Suppressor macrophage (primary cell): ENCODE results near the gene GALNS.

Experiments
- DNase-seq, 4 experiments: peaks; one replicate each; pipeline ENCODE4 v3.0.0-alpha.2; 2020 to 2022

Gene GALNS

DNA sequence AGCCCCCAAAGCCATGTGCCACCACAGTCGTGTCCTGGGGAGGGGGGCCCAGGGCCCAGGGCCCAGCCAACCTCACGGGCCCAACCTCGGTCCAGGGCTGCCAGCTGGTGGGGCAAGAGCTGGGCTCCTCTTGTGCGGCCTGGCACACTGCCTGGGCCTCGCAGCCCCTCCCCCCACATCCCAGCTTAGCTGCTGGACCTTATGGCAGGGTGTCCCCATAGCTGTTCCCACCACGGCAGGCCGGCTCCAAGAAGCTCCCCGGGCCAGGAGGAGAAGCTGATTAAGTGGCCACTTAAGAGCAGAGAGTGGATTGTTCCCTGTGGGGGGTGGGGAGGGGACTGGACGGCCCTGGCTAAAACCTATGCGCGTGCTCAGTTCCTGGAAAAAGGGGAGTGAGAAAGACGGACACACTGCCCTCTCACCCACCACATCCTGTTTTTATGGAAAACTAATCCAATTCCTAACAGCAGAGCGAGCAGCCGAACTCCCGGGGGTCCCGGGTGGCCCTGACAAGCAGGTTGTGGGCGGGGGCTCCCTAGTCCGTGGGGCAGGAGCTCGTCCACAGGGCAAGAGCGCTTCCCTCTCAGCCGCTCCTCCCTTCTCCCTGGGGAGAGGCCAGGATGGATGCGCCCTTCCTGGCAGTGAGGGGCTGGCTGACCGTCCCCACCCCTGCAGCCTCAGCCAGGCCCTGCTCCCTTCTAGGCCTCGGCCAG lies 88.5 kb downstream of the GALNS start:
- no peak for DNase-seq

DNA sequence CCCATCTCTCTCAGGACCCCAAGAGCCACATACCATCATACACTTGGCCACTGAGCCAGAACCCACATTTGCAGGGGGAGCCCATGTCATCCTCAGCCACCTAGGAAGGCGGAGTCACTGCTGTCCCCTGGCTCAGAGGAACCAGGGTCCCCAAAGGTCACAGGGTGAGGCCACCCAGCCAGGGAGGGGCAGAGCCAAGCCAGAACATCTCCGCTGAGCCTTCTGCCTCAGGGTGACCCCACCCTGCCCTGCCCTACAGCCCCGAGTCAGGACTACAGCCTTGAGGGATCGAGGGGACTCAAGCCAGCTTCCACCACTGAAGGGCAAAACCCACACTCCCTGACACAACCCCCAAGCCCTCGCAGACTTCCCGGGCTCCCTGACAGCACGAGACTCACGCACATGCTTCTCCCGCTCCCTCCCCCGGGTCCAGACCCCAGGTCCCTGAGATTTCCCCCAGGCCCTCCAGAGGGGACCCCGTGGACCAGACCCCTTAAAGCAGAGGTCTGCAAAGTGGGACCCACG lies 89.1 kb downstream of the GALNS start:
- DNase-seq: no peak

DNA sequence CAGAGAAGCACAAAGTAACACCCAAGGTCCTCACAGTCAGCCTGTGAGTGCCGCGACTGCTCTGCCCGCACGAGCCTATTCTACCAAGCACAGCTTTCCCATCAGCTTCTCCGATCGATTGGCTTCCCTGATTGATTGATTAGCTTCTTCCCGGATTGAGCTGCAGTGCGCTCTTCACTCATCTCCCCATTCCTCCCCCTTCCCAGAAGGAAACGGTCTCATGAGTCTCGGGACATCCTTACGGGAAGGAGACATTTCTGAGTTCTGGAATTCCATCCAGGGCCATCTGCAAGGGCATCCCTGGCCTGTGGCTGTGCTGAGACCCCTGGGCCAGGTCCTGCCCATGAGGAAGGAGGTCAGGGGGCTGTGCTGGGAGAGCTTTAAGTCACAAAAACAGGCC lies 89.8 kb downstream of the GALNS start:
- DNase-seq: no peak

DNA sequence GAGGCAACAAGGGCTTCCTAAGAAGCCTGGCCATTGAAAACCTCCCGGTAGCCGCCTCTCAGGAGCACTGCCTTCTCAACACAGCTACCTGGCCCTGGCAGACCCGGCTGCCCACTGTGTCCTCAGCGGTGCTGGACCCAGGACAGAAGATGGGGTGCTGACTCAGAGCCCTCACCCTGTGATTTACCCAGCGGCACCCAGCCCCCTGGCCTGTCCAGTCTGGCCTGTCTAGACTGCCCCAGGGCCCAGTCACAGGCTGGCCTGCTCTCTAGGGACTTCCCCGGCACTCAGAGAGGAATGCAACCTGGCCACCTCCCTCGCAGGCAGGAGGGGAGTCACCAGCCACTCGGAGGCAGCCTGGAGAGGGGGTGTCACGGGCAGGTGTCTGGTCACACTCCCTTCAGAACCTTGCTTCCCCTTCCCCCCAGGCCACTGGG lies 91.8 kb downstream of the GALNS start:
- no peak for DNase-seq

DNA sequence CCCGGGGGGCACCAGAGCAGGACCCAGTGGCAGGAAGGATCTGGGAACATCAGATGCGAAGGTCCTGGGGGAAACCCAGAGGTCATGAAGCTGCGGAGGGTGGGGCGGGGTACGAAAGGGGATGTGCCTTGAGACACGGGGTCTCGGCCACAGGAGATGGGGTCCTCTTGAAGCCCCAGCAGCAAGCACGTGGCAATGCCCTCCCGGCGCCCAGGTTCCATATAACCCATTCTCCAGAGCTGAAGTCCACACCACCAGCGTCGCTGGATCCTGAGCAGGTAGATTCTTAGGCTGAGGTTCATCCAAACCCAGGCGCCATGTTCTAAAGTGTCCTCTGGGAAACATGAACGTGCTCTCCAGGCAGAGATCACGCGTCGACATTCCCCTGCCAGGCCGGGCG lies 92.7 kb downstream of the GALNS start:
- no peak for DNase-seq
